K562 (cell line): ENCODE data around the gene MAP3K13. TPM values are rescaled to one million over a fixed set of nuclear protein-coding genes. Genes with fewer than 3 reads are reported as not detected.

Experiments
- ATAC-seq: fragments of 200-7000 bp; cut with Tn5 transposase; 3 replicates; pipeline ENCODE4 v1.9.1; 2020; ENCODE audit warnings: moderate library complexity
- BruUV-seq: library from RNA; stranded (reverse); fragments of 400-500 nt; replicated peaks from 2 replicates; lab custom pipeline; 2021; lab: Mats Ljungman, UMichigan
- CTCF ChIA-PET: fragments of 300-600 bp; formaldehyde crosslinking; extraction: SDS; loops from one replicate; lab custom pipeline; 2021; ENCODE audit warnings: low intra/inter-chr PET ratio; lab: Yijun Ruan, JAX
- POLR2A ChIA-PET: fragments of 300-600, 350-650 bp; sonication (Branson Sonifier 250); formaldehyde crosslinking; extraction: SDS; loops from one replicate; lab custom pipeline; 2021; ENCODE audit warnings: antibody characterized with exemption, inconsistent platforms; lab: Yijun Ruan, JAX
- DNase-seq, 4 experiments: peaks; one replicate each; pipeline versions ENCODE4 v3.0.0 to v3.0.0-alpha.2; 2011 to 2018; ENCODE audit warnings: low spot score in 3 of 4, mixed read lengths in 3 of 4; ENCODE audit errors: extremely low read depth in 1 of 4
- FAIRE-seq: peaks from 2 replicates; lab custom pipeline; 2011; peaks lifted over from hg19 to GRCh38; lab: Jason Lieb, UNC
- H2AFZ ChIP-seq: 2 replicates; pipeline ENCODE4 v1.6.0; 2011; ENCODE audit warnings: low read depth, low read length, control low read depth, inconsistent platforms
- H3K27ac ChIP-seq: fragments of 200-600 bp; 3 replicates; pipeline ENCODE4 v1.8.0; 2011; ENCODE audit warnings: low read depth, mild to moderate bottlenecking, control low read depth, inconsistent platforms, low read length, moderate library complexity, mixed read lengths; ENCODE audit errors: extremely low read depth
- H3K27me3 ChIP-seq, 2 experiments: fragments of 300-600 bp in 1 of 2; 2 replicates in 1 of 2; 3 replicates in 1 of 2; pipeline versions ENCODE4 v1.6.0 to v1.8.0; 2011; ENCODE audit warnings: inconsistent platforms in 2 of 2, low read length in 2 of 2, mild to moderate bottlenecking in 1 of 2, mixed read lengths in 1 of 2, moderate library complexity in 1 of 2; ENCODE audit not compliant: control insufficient read depth in 2 of 2, insufficient read depth in 2 of 2
- H3K36me3 ChIP-seq: fragments of 300-600 bp; 3 replicates; pipeline ENCODE4 v1.8.0; 2011; ENCODE audit warnings: mild to moderate bottlenecking, low read length, inconsistent platforms; ENCODE audit not compliant: control insufficient read depth, insufficient read depth
- H3K4me1 ChIP-seq, 2 experiments: fragments of 200-600 bp in 1 of 2; replicated peaks in 1 of 2; 2 replicates in 1 of 2; 3 replicates in 1 of 2; pipeline versions ENCODE4 v1.5.1 to v1.8.0; 2011; ENCODE audit warnings: inconsistent platforms in 2 of 2, low read length in 2 of 2, mild to moderate bottlenecking in 1 of 2, mixed read lengths in 1 of 2, moderate library complexity in 1 of 2; ENCODE audit not compliant: control insufficient read depth in 2 of 2, insufficient read depth in 2 of 2
- H3K4me2 ChIP-seq: 2 replicates; pipeline ENCODE4 v1.6.1; 2011; ENCODE audit warnings: low read length, control low read depth, inconsistent platforms, mixed read lengths; ENCODE audit not compliant: insufficient read depth
- H3K4me3 ChIP-seq: fragments of 200-600 bp; sonication (generic), shearing (Covaris generic); 2 replicates; pipeline ENCODE4 v1.5.1; 2016; ENCODE audit warnings: control low read depth, inconsistent platforms
- H3K79me2 ChIP-seq: fragments of 200-600 bp; 3 replicates; pipeline ENCODE4 v1.8.0; 2011; ENCODE audit warnings: low read length, inconsistent platforms; ENCODE audit not compliant: control insufficient read depth, insufficient read depth
- H3K9ac ChIP-seq, 2 experiments: 2 replicates each; pipeline versions ENCODE4 v1.6.0 to v1.6.1; 2011; ENCODE audit warnings: low read depth in 2 of 2, low read length in 2 of 2, control low read depth in 1 of 2, inconsistent platforms in 1 of 2, mild to moderate bottlenecking in 1 of 2, mixed read lengths in 1 of 2; ENCODE audit not compliant: insufficient read depth in 1 of 2
- H3K9me1 ChIP-seq: one replicate; pipeline ENCODE4 v1.6.0; 2011; ENCODE audit warnings: inconsistent platforms, mild to moderate bottlenecking, low read length, moderate library complexity; ENCODE audit not compliant: control insufficient read depth, insufficient read depth
- H3K9me3 ChIP-seq: replicated peaks from 2 replicates; pipeline ENCODE4 v1.5.1; 2011; ENCODE audit warnings: low read depth, low read length, inconsistent platforms; ENCODE audit not compliant: control insufficient read depth, insufficient read depth
- H4K20me1 ChIP-seq: replicated peaks from 2 replicates; pipeline ENCODE4 v1.6.1; 2011; ENCODE audit warnings: low read length, inconsistent platforms, mixed read lengths; ENCODE audit not compliant: control insufficient read depth, insufficient read depth
- C11orf30 ChIP-seq: fragments of 450-650 bp; IDR thresholded peaks from 2 replicates; pipeline ENCODE4 v1.6.1; 2016; ENCODE audit warnings: low read depth, mild to moderate bottlenecking
- CCAR2 ChIP-seq: fragments of 200-400 bp; formaldehyde crosslinking; IDR thresholded peaks from 2 replicates; pipeline ENCODE4 v1.6.1; 2017; ENCODE audit warnings: mild to moderate bottlenecking, low read depth, low read length
- DDX20 ChIP-seq: fragments of 450-650 bp; IDR thresholded peaks from 2 replicates; pipeline ENCODE4 v1.6.1; 2016; ENCODE audit warnings: missing genetic modification characterization, low read depth, mild to moderate bottlenecking, missing compliant biosample characterization, moderate library complexity
- FOXP1 ChIP-seq: sonication (generic); formaldehyde crosslinking; IDR thresholded peaks from 2 replicates; pipeline ENCODE4 v1.8.0; 2022; ENCODE audit warnings: mild to moderate bottlenecking, missing genetic modification reagents
- KLF6 ChIP-seq: fragments of 250-450 bp; sonication (Bioruptor Pico); IDR thresholded peaks from 2 replicates; pipeline ENCODE4 v1.4.0; 2020; ENCODE audit warnings: mild to moderate bottlenecking, moderate library complexity, borderline replicate concordance
- NCOA2 ChIP-seq, 2 experiments: fragments of 450-650 bp; IDR thresholded peaks; 2 replicates each; pipeline ENCODE4 v1.6.1; 2018; ENCODE audit warnings: mild to moderate bottlenecking in 2 of 2, moderate library complexity in 1 of 2; ENCODE audit not compliant: partially characterized antibody in 2 of 2
- PHF21A ChIP-seq: fragments of 450-650 bp; IDR thresholded peaks from 2 replicates; pipeline ENCODE4 v1.6.1; 2017; ENCODE audit warnings: low read depth, borderline replicate concordance
- RBM25 ChIP-seq: fragments of 200-400 bp; formaldehyde crosslinking; IDR thresholded peaks from 2 replicates; pipeline ENCODE4 v1.6.1; 2018; ENCODE audit warnings: low read length, low read depth, moderate library complexity; ENCODE audit not compliant: severe bottlenecking
- SMARCA5 ChIP-seq: fragments of 450-650 bp; IDR thresholded peaks from 2 replicates; pipeline ENCODE4 v1.6.1; 2016
- SP1 ChIP-seq: sonication (generic); formaldehyde crosslinking; IDR thresholded peaks from 2 replicates; pipeline ENCODE4 v1.8.1; 2022; ENCODE audit warnings: mild to moderate bottlenecking, missing genetic modification reagents
- ZNF134 ChIP-seq: fragments of 250-450 bp; sonication (Bioruptor Pico); conservative IDR thresholded peaks from 2 replicates; pipeline ENCODE4 v1.4.0; 2020
- ZNF311 ChIP-seq: fragments of 250-450 bp; sonication (Bioruptor Pico); IDR thresholded peaks from 2 replicates; pipeline ENCODE4 v1.4.0; 2020; ENCODE audit warnings: mild to moderate bottlenecking, moderate library complexity
- ZNF316 ChIP-seq: fragments of 450-650 bp; IDR thresholded peaks from 2 replicates; pipeline ENCODE4 v1.6.1; 2016
- ZNF324 ChIP-seq: fragments of 250-450 bp; sonication (Bioruptor Pico); IDR thresholded peaks from 2 replicates; pipeline ENCODE4 v1.4.0; 2020; ENCODE audit warnings: mild to moderate bottlenecking
- WGBS: fragments of 100-300 bp; shearing (Covaris generic); methylation state at CpG from one replicate; pipeline ENCODE4 v1.1.6; 2016; ENCODE audit warnings: low coverage, mixed read lengths; ENCODE audit not compliant: insufficient coverage; ENCODE audit errors: missing lambda C conversion rate; 5-methylcytosine and 5-hydroxymethylcytosine counted together
- in situ Hi-C: fragments of 300-500 bp; cut with MboI; formaldehyde crosslinking; loops from 4 replicates; pipeline ENCODE4 v1.15.0; 2018; ENCODE audit warnings: inconsistent platforms, mixed read lengths
- intact Hi-C: fragments of 100-400 bp; cut with micrococcal nuclease; formaldehyde crosslinking; loops from 2 replicates; pipeline ENCODE4 v1.14.2; 2022
- polyA plus RNA-seq, 8 experiments: library from polyadenylated mRNA; depleted of rRNA in 4 of 8; stranded (reverse) in 5 of 8; unstranded in 3 of 8; fragments of >200 nt; fragmentation: Nextera tagmentation in 2 of 8; fragmentation: Illumina TruSeq in 1 of 8; extraction: Ambion mirVana in 2 of 8; extraction: Trizol in 1 of 8; gene quantifications; 2 replicates each; pipeline versions ENCODE4 v1.2.1 to v1.2.3, GENCODE V29; 2011 to 2014; ENCODE audit warnings: inconsistent platforms in 1 of 8, missing spikeins in 1 of 8
- total RNA-seq, 7 experiments: library from RNA; depleted of rRNA in 6 of 7; stranded (reverse); fragments of >200 nt in 6 of 7; fragmentation: Illumina TruSeq in 2 of 7; extraction: Trizol in 2 of 7; gene quantifications; 2 replicates each; pipeline versions ENCODE4 v1.2.1 to v1.2.3, GENCODE V29; 2011 to 2021; ENCODE audit warnings: low replicate concordance in 1 of 7
- TF ChIP-seq, protein P1 (sequence below): IDR thresholded peaks from 2 replicates; pipeline ENCODE4 v1.6.1; 2012; ENCODE audit warnings: low read depth, low read length, improper control_type of control experiment, borderline replicate concordance

MAP3K13 gene
- total and polyA plus RNA-seq, 9 of the 15 experiments (the other 6 are each of a cell fraction or from before 2014, with no cell fraction given): 0.04 to 0.32 (median 0.15) TPM; not detected in 2

DNA sequence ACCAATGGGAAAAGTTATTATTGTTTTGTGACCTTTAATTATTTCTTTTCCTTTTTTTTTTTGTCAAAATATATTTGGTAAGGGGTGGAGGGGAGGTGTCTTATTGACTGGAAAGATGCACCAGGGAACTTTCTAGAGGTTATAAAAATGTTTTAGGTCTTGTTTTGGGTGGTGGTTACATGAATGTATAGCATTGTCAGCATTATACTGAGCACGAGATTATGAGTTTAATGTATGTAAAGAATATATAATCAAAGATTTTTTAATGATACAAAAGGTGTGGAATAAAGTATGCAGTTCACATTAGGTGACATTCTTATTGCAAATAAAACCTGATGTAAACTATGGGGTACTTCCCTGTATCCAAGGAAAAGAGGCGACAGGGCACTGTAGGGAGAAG is 23.0 kb upstream of the MAP3K13 start:
- in situ Hi-C loops (no loop called here), intact Hi-C loops (no loop called here)
- Histone ChIP-seq H3K4me2 (no peak overlapping the region), H2AFZ (no peak overlapping the region), H3K4me1 (peaks cover 0 to 13% of the 10 kb centered on the region in 2 experiments; a peak in 3 of 5 replicates), H3K9me1 (no peaks in the 10 kb centered on the region), H3K36me3 (no peaks in the 10 kb centered on the region), H3K27me3 (no peaks in the 10 kb centered on the region), H4K20me1 (no peaks in the 10 kb centered on the region), H3K9ac (no peak overlapping the region), H3K4me3 (no peak overlapping the region), H3K79me2 (no peaks in the 10 kb centered on the region), H3K9me3 (no peaks in the 10 kb centered on the region), H3K27ac (no peak overlapping the region)
- POLR2A ChIA-PET: no interaction called here
- TF ChIP-seq ZNF324 (no peak), KLF6 (CRISPR knock-in tag) (no peak), FOXP1 (CRISPR knock-in tag) (no peak), ZNF316 (peak; percentile 82), DDX20 (no peak), NCOA2 (IDR thresholded peaks at IDR 0.05; ENCODE audit: partially characterized antibody in 2 of 2) (no peak), ZNF134 (no peak), PHF21A (no peak), SMARCA5 (no peak), CCAR2 (no peak), SP1 (CRISPR knock-in tag) (no peak), C11orf30 (peak; percentile 49; the same call in 1 of the 2 replicates), RBM25 (no peak), ZNF311 (CRISPR knock-in tag) (no peak)
- TF ChIP-seq, protein P1, sequence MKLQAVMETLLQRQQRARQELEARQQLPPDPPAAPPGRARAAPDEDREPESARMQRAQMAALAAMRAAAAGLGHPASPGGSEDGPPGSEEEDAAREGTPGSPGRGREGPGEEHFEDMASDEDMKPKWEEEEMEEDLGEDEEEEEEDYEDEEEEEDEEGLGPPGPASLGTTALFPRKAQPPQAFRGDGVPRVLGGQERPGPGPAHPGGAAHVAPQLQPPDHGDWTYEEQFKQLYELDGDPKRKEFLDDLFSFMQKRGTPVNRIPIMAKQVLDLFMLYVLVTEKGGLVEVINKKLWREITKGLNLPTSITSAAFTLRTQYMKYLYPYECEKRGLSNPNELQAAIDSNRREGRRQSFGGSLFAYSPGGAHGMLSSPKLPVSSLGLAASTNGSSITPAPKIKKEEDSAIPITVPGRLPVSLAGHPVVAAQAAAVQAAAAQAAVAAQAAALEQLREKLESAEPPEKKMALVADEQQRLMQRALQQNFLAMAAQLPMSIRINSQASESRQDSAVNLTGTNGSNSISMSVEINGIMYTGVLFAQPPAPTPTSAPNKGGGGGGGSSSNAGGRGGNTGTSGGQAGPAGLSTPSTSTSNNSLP: no peak
- DNase-seq (no peak), FAIRE-seq (no peak), ATAC-seq (no peak)
- no TSS peak for BruUV-seq
- WGBS: 15% methylated on average over 2 of the region's 2 CpGs
- CTCF ChIA-PET: no interaction called here
